Parathyroid adenoma (tissue), 2 donors: Measurements from ENCODE around the gene GAL3ST3.
A peak's percentile ranks its signal among the peaks of the same experiment; 100 is the strongest.

Source experiments
- H2AFZ ChIP-seq: fragments of 300-600 bp; sonication (generic); one replicate; pipeline ENCODE4 v1.7.0; 2017; ENCODE audit warnings: antibody characterized with exemption, mild to moderate bottlenecking
- H3K27ac ChIP-seq: fragments of 300-600 bp; sonication (generic); one replicate; pipeline ENCODE4 v1.7.0; 2017
- H3K27me3 ChIP-seq: fragments of 300-600 bp; sonication (generic); one replicate; pipeline ENCODE4 v1.7.0; 2017; ENCODE audit warnings: low read length; ENCODE audit not compliant: control insufficient read depth, insufficient read depth
- H3K36me3 ChIP-seq: fragments of 300-600 bp; sonication (generic); one replicate; pipeline ENCODE4 v1.7.0; 2017; ENCODE audit warnings: low read length; ENCODE audit not compliant: control insufficient read depth, insufficient read depth
- H3K4me1 ChIP-seq: fragments of 300-600 bp; sonication (generic); one replicate; pipeline ENCODE4 v1.7.0; 2017; ENCODE audit warnings: control low read depth
- H3K4me2 ChIP-seq: fragments of 300-600 bp; sonication (generic); one replicate; pipeline ENCODE4 v1.7.0; 2017; ENCODE audit warnings: low read length
- H3K4me3 ChIP-seq: fragments of 300-600 bp; sonication (generic); one replicate; pipeline ENCODE4 v1.7.0; 2017; ENCODE audit warnings: low read depth, low read length
- H3K79me2 ChIP-seq: fragments of 300-600 bp; sonication (generic); one replicate; pipeline ENCODE4 v1.7.0; 2017; ENCODE audit warnings: control low read depth
- H3K9ac ChIP-seq: fragments of 300-600 bp; sonication (generic); one replicate; pipeline ENCODE4 v1.7.0; 2017; ENCODE audit warnings: mild to moderate bottlenecking
- H3K9me3 ChIP-seq: fragments of 300-600 bp; sonication (generic); one replicate; pipeline ENCODE4 v1.7.0; 2017; ENCODE audit warnings: low read length; ENCODE audit not compliant: control insufficient read depth
- TF ChIP-seq, protein P1 (sequence below): fragments of 300-600 bp; sonication (generic); IDR thresholded peaks from one replicate; pipeline ENCODE4 v1.7.0; 2017; ENCODE audit warnings: antibody characterized with exemption, mild to moderate bottlenecking
- donor health status: primary hyperparathyroidism.

Gene GAL3ST3

DNA sequence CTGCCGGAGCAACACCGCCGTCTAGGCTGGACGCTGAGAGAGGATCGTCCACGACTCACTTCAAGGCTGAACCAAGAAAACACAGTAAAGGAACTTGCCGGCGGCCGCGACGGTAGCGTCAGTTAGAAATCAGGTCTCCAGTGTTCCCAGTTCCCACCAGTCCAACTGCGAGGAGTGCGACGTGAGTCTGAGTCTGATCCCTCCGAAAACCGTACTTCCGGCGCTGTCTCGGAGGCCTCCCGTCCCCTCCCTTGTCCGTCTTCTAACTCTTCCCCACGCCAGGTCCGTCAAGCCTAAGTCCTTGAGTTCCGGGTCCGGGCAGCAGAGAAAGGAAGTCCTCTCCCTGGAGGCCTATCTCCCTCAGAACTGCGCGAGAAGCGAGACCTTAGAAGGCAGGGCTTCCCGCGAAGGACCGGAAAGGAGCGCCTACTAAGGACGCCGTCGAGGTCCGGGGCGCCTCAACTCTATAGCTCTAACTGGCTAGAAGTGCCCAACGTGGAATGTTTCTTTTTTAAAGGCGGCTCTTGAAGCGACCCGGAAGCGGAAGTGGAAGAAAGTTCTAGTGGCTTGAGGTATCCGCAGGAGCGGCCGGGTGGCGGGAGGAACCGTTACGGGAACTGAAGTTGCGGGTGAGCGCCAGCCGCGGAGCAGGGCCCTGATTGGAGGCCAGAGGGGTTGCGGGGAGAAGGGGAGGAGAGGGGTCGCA, 46.9 kb downstream of the GAL3ST3 start, which contains the start of the genes BANF1 and EIF1AD:
TSS of gene BANF1 (plus strand) at position 562 of the 706 bp plus-strand sequence. CDS start 748 bp downstream, outside the sequence.
TSS of gene EIF1AD (minus strand) at position 216 of the 706 bp plus-strand sequence. CDS start 1,768 bp downstream, outside the sequence.
- Histone ChIP-seq H3K4me3 (peak within 1 kb of the TSS; percentile 93), H2AFZ (peak within 1 kb of the TSS; percentile 96), H3K9ac (no peak within 1 kb of the TSS), H3K27ac (peak within 1 kb of the TSS; percentile 90), H3K36me3 (no peaks in the 10 kb centered on the region), H3K4me1 (no peaks in the 10 kb centered on the region), H3K79me2 (peaks cover 2% of the 10 kb centered on the region), H3K4me2 (peak within 1 kb of the TSS; percentile 91), H3K9me3 (no peaks in the 10 kb centered on the region), H3K27me3 (no peaks in the 10 kb centered on the region)
- TF ChIP-seq, protein P1, sequence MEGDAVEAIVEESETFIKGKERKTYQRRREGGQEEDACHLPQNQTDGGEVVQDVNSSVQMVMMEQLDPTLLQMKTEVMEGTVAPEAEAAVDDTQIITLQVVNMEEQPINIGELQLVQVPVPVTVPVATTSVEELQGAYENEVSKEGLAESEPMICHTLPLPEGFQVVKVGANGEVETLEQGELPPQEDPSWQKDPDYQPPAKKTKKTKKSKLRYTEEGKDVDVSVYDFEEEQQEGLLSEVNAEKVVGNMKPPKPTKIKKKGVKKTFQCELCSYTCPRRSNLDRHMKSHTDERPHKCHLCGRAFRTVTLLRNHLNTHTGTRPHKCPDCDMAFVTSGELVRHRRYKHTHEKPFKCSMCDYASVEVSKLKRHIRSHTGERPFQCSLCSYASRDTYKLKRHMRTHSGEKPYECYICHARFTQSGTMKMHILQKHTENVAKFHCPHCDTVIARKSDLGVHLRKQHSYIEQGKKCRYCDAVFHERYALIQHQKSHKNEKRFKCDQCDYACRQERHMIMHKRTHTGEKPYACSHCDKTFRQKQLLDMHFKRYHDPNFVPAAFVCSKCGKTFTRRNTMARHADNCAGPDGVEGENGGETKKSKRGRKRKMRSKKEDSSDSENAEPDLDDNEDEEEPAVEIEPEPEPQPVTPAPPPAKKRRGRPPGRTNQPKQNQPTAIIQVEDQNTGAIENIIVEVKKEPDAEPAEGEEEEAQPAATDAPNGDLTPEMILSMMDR = no peak

DNA sequence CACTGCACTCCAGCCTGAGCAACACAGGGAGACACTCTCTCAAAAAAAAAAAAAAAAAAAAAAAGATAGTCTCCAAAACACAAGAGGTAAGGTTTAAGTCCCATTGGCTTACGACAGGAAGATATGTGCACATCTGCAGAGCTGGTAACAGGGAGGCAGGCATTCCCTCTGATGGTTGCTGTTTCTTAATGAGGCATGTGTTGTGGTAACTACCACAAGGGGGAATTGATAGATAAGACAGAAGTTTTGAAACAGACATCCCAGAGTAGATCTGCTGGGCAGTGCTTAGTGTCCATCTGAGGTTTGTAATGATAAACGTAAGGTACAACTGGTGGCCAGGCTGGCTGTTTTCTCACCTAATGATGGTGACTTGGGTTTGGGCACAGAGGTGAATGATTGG, 51.7 kb downstream of the GAL3ST3 start:
- Histone ChIP-seq H3K4me3 (no peak overlapping the region), H3K27ac (no peak overlapping the region), H3K9ac (no peak overlapping the region), H3K4me1 (no peaks in the 10 kb centered on the region), H3K9me3 (no peaks in the 10 kb centered on the region), H3K27me3 (no peaks in the 10 kb centered on the region), H2AFZ (no peak overlapping the region), H3K36me3 (no peaks in the 10 kb centered on the region), H3K79me2 (peaks cover 2% of the 10 kb centered on the region), H3K4me2 (no peak overlapping the region)
- TF ChIP-seq, protein P1 = no peak

DNA sequence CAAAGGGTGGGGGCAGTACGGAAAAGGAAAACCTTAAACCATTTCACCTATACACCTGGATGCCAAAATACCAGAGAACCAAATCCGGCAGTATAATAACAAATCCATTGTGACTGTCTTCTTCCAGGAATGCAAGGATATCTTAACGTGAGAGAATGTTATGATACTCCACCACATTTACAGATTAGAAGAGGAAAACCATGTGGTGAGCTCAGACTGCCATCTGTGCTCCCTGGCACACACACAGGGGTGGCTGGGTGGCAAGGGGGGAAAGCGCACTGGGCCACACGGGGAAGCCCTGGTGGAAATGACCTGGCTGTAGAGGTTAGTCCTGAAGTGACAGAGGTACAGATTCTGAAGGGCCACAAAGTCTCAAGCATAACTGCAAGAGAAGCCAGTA, 56.9 kb downstream of the GAL3ST3 start:
- no peaks in the 10 kb centered on the region for H3K9me3 ChIP-seq
- no peak overlapping the region for H3K4me2 ChIP-seq
- H3K79me2 ChIP-seq = no peaks in the 10 kb centered on the region
- H3K36me3 ChIP-seq = no peaks in the 10 kb centered on the region
- no peak overlapping the region for H3K4me3 ChIP-seq
- H3K4me1 ChIP-seq = no peaks in the 10 kb centered on the region
- H2AFZ ChIP-seq = no peak overlapping the region
- no peaks in the 10 kb centered on the region for H3K27me3 ChIP-seq
- TF ChIP-seq, protein P1 = no peak
- H3K27ac ChIP-seq = no peak overlapping the region
- H3K9ac ChIP-seq = no peak overlapping the region
